GM23338 (cell line): ENCODE measurements around the gene PIK3CB. TPM values are rescaled to one million over a fixed set of nuclear protein-coding genes. Genes with fewer than 3 reads are reported as not detected.

Source experiments
- ATAC-seq: fragments of 200-7000 bp; cut with Tn5 transposase; 3 replicates; pipeline ENCODE4 v1.9.1; 2020
- DNase-seq: peaks from one replicate; pipeline ENCODE4 v3.0.0-alpha.2; 2015; ENCODE audit warnings: low spot score
- H2AFZ ChIP-seq: fragments of 200-600 bp; sonication (generic); 2 replicates; pipeline ENCODE4 v1.8.0; 2016; ENCODE audit warnings: antibody characterized with exemption, mild to moderate bottlenecking, moderate library complexity
- H3F3A ChIP-seq: fragments of 200-600 bp; sonication (generic); replicated peaks from 2 replicates; pipeline ENCODE4 v1.8.0; 2017; ENCODE audit warnings: antibody characterized with exemption, mixed run types, low read depth
- H3K27ac ChIP-seq: fragments of 200-600 bp; sonication (generic); 2 replicates; pipeline ENCODE4 v1.6.1; 2016; ENCODE audit warnings: low read depth
- H3K27me3 ChIP-seq: fragments of 200-600 bp; sonication (generic); 2 replicates; pipeline ENCODE4 v1.8.0; 2016; ENCODE audit warnings: mild to moderate bottlenecking, mixed run types, moderate library complexity; ENCODE audit not compliant: insufficient read depth
- H3K36me3 ChIP-seq: fragments of 200-600 bp; sonication (generic); 2 replicates; pipeline ENCODE4 v1.8.0; 2016; ENCODE audit warnings: mild to moderate bottlenecking; ENCODE audit not compliant: insufficient read depth
- H3K4me1 ChIP-seq: fragments of 200-600 bp; sonication (generic); 2 replicates; pipeline ENCODE4 v1.8.0; 2016; ENCODE audit warnings: mild to moderate bottlenecking, moderate library complexity; ENCODE audit not compliant: insufficient read depth
- H3K4me2 ChIP-seq: fragments of 200-600 bp; sonication (generic); 2 replicates; pipeline ENCODE4 v1.7.1; 2017; ENCODE audit warnings: mixed run types
- H3K4me3 ChIP-seq: fragments of 200-600 bp; sonication (generic); 2 replicates; pipeline ENCODE4 v1.6.1; 2016; ENCODE audit warnings: mixed run types
- H3K79me2 ChIP-seq: fragments of 200-600 bp; sonication (generic); replicated peaks from 2 replicates; pipeline ENCODE4 v1.8.0; 2017; ENCODE audit warnings: mild to moderate bottlenecking; ENCODE audit not compliant: insufficient read depth
- H3K9me2 ChIP-seq: fragments of 200-600 bp; sonication (generic); 2 replicates; pipeline ENCODE4 v1.8.0; 2017; ENCODE audit not compliant: insufficient read depth
- H4K20me1 ChIP-seq: fragments of 200-600 bp; sonication (generic); replicated peaks from 2 replicates; pipeline ENCODE4 v1.8.0; 2017; ENCODE audit warnings: mild to moderate bottlenecking; ENCODE audit not compliant: insufficient read depth
- H3K27ac Mint-ChIP-seq: 2 replicates; pipeline ENCODE4 v1.8.0; 2020; ENCODE audit warnings: inconsistent platforms, mild to moderate bottlenecking, moderate library complexity, mixed read lengths
- H3K27me3 Mint-ChIP-seq: 3 replicates; pipeline ENCODE4 v1.8.0; 2022; ENCODE audit warnings: low read depth, mild to moderate bottlenecking, moderate library complexity, mixed read lengths, inconsistent platforms; ENCODE audit not compliant: insufficient read depth, poor library complexity
- H3K36me3 Mint-ChIP-seq: 3 replicates; pipeline ENCODE4 v1.8.0; 2021; ENCODE audit warnings: low read depth, mild to moderate bottlenecking, inconsistent platforms, moderate library complexity, mixed read lengths
- H3K4me1 Mint-ChIP-seq: 3 replicates; pipeline ENCODE4 v1.8.0; 2020; ENCODE audit warnings: mild to moderate bottlenecking, inconsistent platforms, mixed read lengths
- H3K4me3 Mint-ChIP-seq: 3 replicates; pipeline ENCODE4 v1.8.0; 2021; ENCODE audit warnings: moderate library complexity, mild to moderate bottlenecking, inconsistent platforms, mixed read lengths
- H3K9me3 Mint-ChIP-seq: 3 replicates; pipeline ENCODE4 v1.8.0; 2020; ENCODE audit warnings: moderate library complexity, mild to moderate bottlenecking, inconsistent platforms, mixed read lengths
- CREB1 ChIP-seq: fragments of 250-450 bp; sonication (Bioruptor Pico); IDR thresholded peaks from 2 replicates; pipeline ENCODE4 v1.5.0; 2020; ENCODE audit warnings: low read depth, mild to moderate bottlenecking, moderate library complexity
- EZH2 ChIP-seq: fragments of 200-600 bp; sonication (generic); IDR thresholded peaks from one replicate; pipeline ENCODE4 v1.8.0; 2017; ENCODE audit warnings: antibody characterized with exemption, mild to moderate bottlenecking, low read depth; ENCODE audit not compliant: unreplicated experiment
- EZH2phosphoT487 ChIP-seq: fragments of 200-600 bp; sonication (generic); IDR thresholded peaks from one replicate; pipeline ENCODE4 v1.8.1; 2018; ENCODE audit warnings: antibody characterized with exemption; ENCODE audit not compliant: unreplicated experiment
- NANOG ChIP-seq: IDR thresholded peaks from 2 replicates; pipeline ENCODE4 v1.6.1; 2016; ENCODE audit warnings: antibody characterized with exemption, borderline replicate concordance
- POLR2AphosphoS5 ChIP-seq: IDR thresholded peaks from 2 replicates; pipeline ENCODE4 v1.6.1; 2016; ENCODE audit warnings: antibody characterized with exemption, low read depth
- STAT1 ChIP-seq: IDR thresholded peaks from one replicate; pipeline ENCODE4 v1.6.1; 2016; ENCODE audit warnings: antibody characterized with exemption; ENCODE audit not compliant: unreplicated experiment
- ZNF114 ChIP-seq: fragments of 250-450 bp; sonication (Bioruptor Pico); IDR thresholded peaks from 2 replicates; pipeline ENCODE4 v1.5.0; 2020; ENCODE audit warnings: mild to moderate bottlenecking, moderate library complexity
- ZNF331 ChIP-seq: fragments of 250-450 bp; sonication (Bioruptor Pico); IDR thresholded peaks from 2 replicates; pipeline ENCODE4 v1.5.0; 2020; ENCODE audit warnings: low read depth, mild to moderate bottlenecking, moderate library complexity
- polyA plus RNA-seq: library from polyadenylated mRNA; unstranded; fragments of >200 nt; fragmentation: Nextera tagmentation; extraction: Ambion mirVana; gene quantifications from 2 replicates; pipeline ENCODE4 v1.2.1, GENCODE V29; 2016
- total RNA-seq: library from RNA; depleted of rRNA; stranded (reverse); fragments of >200 nt; shearing (Covaris generic); gene quantifications from 2 replicates; pipeline ENCODE4 v1.2.3, GENCODE V29; 2014
- TF ChIP-seq, protein P1 (sequence below): IDR thresholded peaks from one replicate; pipeline ENCODE4 v1.6.1; 2018; ENCODE audit warnings: antibody characterized with exemption; ENCODE audit not compliant: unreplicated experiment
- TF ChIP-seq, protein P2 (sequence below): IDR thresholded peaks from 2 replicates; pipeline ENCODE4 v1.6.1; 2016; ENCODE audit warnings: antibody characterized with exemption

Gene PIK3CB
- total and polyA plus RNA-seq, 2 experiments from 2014 or later, result 13.3 to 32.4 TPM

DNA sequence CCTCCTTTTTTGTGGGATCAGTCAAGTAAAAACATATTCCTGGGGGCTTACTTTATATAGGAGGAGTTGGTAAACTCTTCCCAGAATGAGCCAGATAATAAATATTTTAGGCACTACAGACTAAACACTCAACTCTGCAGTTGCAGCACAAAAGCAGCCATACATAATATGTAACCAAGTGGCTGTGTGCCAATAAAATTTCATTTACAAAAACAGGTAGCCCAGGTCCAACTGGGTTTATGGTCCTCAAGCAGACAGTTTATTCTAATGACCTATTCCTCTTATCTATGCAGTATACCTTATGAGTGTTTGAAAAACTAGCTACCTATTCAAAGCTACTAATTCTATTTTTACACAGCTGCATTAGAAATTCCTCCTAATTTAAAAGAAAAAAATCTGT, 164.3 kb downstream of the PIK3CB start (continued):
- TF ChIP-seq, protein P1, sequence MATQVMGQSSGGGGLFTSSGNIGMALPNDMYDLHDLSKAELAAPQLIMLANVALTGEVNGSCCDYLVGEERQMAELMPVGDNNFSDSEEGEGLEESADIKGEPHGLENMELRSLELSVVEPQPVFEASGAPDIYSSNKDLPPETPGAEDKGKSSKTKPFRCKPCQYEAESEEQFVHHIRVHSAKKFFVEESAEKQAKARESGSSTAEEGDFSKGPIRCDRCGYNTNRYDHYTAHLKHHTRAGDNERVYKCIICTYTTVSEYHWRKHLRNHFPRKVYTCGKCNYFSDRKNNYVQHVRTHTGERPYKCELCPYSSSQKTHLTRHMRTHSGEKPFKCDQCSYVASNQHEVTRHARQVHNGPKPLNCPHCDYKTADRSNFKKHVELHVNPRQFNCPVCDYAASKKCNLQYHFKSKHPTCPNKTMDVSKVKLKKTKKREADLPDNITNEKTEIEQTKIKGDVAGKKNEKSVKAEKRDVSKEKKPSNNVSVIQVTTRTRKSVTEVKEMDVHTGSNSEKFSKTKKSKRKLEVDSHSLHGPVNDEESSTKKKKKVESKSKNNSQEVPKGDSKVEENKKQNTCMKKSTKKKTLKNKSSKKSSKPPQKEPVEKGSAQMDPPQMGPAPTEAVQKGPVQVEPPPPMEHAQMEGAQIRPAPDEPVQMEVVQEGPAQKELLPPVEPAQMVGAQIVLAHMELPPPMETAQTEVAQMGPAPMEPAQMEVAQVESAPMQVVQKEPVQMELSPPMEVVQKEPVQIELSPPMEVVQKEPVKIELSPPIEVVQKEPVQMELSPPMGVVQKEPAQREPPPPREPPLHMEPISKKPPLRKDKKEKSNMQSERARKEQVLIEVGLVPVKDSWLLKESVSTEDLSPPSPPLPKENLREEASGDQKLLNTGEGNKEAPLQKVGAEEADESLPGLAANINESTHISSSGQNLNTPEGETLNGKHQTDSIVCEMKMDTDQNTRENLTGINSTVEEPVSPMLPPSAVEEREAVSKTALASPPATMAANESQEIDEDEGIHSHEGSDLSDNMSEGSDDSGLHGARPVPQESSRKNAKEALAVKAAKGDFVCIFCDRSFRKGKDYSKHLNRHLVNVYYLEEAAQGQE, result no peak
- no peak for TF ChIP-seq EZH2
- no peak for TF ChIP-seq NANOG
- no peak for TF ChIP-seq STAT1
- TF ChIP-seq, protein P2, sequence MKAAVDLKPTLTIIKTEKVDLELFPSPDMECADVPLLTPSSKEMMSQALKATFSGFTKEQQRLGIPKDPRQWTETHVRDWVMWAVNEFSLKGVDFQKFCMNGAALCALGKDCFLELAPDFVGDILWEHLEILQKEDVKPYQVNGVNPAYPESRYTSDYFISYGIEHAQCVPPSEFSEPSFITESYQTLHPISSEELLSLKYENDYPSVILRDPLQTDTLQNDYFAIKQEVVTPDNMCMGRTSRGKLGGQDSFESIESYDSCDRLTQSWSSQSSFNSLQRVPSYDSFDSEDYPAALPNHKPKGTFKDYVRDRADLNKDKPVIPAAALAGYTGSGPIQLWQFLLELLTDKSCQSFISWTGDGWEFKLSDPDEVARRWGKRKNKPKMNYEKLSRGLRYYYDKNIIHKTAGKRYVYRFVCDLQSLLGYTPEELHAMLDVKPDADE, result no peak
- TF ChIP-seq EZH2phosphoT487, result no peak
- no peak for TF ChIP-seq POLR2AphosphoS5
- TF ChIP-seq ZNF114 (CRISPR knock-in tag), result no peak
- no peak for TF ChIP-seq ZNF331
- no peak for TF ChIP-seq CREB1 (CRISPR knock-in tag)

DNA sequence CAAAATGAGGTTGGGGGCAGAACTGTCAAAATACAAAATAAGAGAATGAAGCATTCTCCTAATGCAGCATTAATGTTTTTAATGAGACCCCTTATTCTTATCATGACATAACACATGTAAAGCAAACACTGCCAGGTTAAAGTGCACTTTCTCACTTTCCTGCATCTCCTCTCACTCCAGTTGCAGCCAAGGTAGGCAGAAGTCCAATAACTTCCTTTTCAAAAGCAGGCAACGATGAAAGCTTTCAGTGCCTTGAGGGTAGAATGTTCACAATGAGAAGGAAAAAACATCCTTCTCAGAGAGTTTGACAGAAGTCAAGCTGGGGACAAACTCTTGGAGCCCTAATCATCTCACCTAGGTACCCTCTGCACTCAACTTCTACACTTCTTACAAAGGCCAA, 166.6 kb downstream of the PIK3CB start:
- peaks cover 8% of the 10 kb centered on the region for H3K36me3 ChIP-seq
- DNase-seq (no peak), ATAC-seq (no peak)
- no peak overlapping the region for H3K4me3 ChIP-seq
- H3F3A ChIP-seq, result no peaks in the 10 kb centered on the region
- Mint-ChIP-seq H3K4me3 (no peak overlapping the region), H3K27ac (no peak overlapping the region), H3K9me3 (no peaks in the 10 kb centered on the region), H3K27me3 (peaks cover 5% of the 10 kb centered on the region), H3K4me1 (peaks cover 11% of the 10 kb centered on the region; the same call in 2 of the 3 replicates), H3K36me3 (peaks cover 23% of the 10 kb centered on the region)
- no peaks in the 10 kb centered on the region for H3K27me3 ChIP-seq
- H3K79me2 ChIP-seq, result no peaks in the 10 kb centered on the region
- peaks cover 6% of the 10 kb centered on the region; the same call in 1 of the 2 replicates for H3K4me1 ChIP-seq
- H3K27ac ChIP-seq, result no peak overlapping the region
- H3K4me2 ChIP-seq, result no peak overlapping the region
- no peak for TF ChIP-seq CREB1 (CRISPR knock-in tag)
- no peak overlapping the region for H2AFZ ChIP-seq
- no peaks in the 10 kb centered on the region for H3K9me2 ChIP-seq
- H4K20me1 ChIP-seq, result no peaks in the 10 kb centered on the region

DNA sequence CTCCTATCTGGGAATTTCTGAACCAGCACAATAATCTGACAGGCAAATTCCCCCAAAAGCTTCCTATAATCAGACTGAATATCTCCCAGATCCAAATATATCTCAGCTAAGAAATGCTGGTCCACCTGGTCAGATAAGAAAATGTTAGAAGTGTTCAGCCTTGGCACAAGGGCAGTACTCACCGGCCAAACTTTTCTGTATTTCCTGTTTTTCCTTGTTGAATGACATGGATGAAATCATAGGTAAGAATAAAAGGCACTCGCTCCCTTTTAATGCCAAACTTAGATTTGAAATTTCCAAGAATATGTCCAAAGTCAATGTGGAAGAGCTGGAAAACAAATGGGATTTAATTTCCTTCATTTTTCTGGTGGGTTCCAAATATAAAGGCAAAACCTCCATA, 177.2 kb downstream of the PIK3CB start:
- H4K20me1 ChIP-seq, result peaks cover 7% of the 10 kb centered on the region
- H3K4me1 ChIP-seq, result no peaks in the 10 kb centered on the region
- no peak for ATAC-seq
- H3K36me3 ChIP-seq, result 0 out of 2 replicates have a peak, but pooled peaks cover 2% of the 10 kb centered on the region
- Mint-ChIP-seq H3K4me3 (no peak overlapping the region), H3K36me3 (peaks cover 44% of the 10 kb centered on the region), H3K4me1 (no peaks in the 10 kb centered on the region), H3K27ac (no peak overlapping the region), H3K27me3 (no peaks in the 10 kb centered on the region), H3K9me3 (no peaks in the 10 kb centered on the region)
- H3F3A ChIP-seq, result no peaks in the 10 kb centered on the region
- no peak overlapping the region for H2AFZ ChIP-seq
- no peak for TF ChIP-seq ZNF114 (CRISPR knock-in tag)
- no peak for TF ChIP-seq POLR2AphosphoS5
- no peaks in the 10 kb centered on the region for H3K27me3 ChIP-seq
- H3K4me3 ChIP-seq, result no peak overlapping the region
- H3K4me2 ChIP-seq, result no peak overlapping the region
- H3K9me2 ChIP-seq, result no peaks in the 10 kb centered on the region
- no peak for DNase-seq
- H3K27ac ChIP-seq, result no peak overlapping the region
- no peaks in the 10 kb centered on the region for H3K79me2 ChIP-seq
